ENCODE results near the gene SEMG1.
A peak's percentile ranks its signal among the peaks of the same experiment; 100 is the strongest.

SEMG1 gene, protein sequence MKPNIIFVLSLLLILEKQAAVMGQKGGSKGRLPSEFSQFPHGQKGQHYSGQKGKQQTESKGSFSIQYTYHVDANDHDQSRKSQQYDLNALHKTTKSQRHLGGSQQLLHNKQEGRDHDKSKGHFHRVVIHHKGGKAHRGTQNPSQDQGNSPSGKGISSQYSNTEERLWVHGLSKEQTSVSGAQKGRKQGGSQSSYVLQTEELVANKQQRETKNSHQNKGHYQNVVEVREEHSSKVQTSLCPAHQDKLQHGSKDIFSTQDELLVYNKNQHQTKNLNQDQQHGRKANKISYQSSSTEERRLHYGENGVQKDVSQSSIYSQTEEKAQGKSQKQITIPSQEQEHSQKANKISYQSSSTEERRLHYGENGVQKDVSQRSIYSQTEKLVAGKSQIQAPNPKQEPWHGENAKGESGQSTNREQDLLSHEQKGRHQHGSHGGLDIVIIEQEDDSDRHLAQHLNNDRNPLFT

DNA sequence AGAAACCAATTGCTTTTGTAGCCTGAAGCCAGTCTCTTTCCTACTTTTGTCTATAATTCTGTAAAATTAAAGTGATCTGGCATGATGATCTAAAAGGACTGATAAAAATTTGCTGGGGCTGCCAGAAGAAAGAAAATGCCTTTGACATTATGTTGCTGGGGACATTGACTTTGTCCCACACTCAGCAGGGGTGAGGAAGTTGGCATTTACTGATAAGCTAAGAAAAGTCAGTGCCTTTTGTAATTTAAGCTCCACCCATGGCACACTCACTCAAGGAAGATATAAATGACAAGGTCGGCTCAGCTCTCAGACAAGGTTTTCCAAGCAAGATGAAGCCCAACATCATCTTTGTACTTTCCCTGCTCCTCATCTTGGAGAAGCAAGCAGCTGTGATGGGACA, at the start of gene SEMG1:
Gene SEMG1, plus strand, starts transcription at position 309 of the 400 bp plus-strand sequence. Its CDS starts 21 bp downstream, at position 330.
- no peak for DNase-seq (ENCODE audit: extremely low read depth, low read depth)
- TF ChIP-seq, protein P1, sequence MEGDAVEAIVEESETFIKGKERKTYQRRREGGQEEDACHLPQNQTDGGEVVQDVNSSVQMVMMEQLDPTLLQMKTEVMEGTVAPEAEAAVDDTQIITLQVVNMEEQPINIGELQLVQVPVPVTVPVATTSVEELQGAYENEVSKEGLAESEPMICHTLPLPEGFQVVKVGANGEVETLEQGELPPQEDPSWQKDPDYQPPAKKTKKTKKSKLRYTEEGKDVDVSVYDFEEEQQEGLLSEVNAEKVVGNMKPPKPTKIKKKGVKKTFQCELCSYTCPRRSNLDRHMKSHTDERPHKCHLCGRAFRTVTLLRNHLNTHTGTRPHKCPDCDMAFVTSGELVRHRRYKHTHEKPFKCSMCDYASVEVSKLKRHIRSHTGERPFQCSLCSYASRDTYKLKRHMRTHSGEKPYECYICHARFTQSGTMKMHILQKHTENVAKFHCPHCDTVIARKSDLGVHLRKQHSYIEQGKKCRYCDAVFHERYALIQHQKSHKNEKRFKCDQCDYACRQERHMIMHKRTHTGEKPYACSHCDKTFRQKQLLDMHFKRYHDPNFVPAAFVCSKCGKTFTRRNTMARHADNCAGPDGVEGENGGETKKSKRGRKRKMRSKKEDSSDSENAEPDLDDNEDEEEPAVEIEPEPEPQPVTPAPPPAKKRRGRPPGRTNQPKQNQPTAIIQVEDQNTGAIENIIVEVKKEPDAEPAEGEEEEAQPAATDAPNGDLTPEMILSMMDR (IDR thresholded peaks at IDR 0.05; ENCODE audit: low read depth, low read length, missing control alignments): no peak

DNA sequence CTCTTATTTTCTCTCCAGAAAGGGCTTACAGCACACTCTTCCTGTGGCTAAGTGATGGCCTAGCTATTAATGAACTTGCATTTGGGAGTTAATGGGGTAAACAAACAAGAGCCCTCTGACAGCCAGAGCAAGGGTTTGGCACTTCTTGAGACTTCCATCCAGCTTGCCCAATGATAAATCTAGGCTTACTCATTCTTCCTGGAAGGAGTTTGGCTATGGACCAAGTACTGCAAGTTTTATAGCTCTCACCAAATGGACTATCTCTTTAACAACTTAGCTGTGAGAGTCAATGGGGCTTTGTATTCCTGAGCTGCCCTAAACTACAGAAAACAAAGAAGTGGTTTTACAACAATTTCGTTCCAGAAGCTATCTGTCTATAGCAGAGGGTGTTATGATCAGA, 48.9 kb upstream of the SEMG1 start:
- TF ChIP-seq, protein P1 (IDR thresholded peaks at IDR 0.05; ENCODE audit: low read depth, low read length, missing control alignments): no peak
- no peak overlapping the region for H3K4me3 ChIP-seq (replicated peaks; ENCODE audit: low read depth, low read length)
- peak; percentile 61 for DNase-seq (ENCODE audit: extremely low read depth, low read depth)

More for the DNA sequence above, at the start of gene SEMG1:
- H3K4me3 ChIP-seq (replicated peaks; ENCODE audit: low read depth, low read length): no peak within 1 kb of the TSS

DNA sequence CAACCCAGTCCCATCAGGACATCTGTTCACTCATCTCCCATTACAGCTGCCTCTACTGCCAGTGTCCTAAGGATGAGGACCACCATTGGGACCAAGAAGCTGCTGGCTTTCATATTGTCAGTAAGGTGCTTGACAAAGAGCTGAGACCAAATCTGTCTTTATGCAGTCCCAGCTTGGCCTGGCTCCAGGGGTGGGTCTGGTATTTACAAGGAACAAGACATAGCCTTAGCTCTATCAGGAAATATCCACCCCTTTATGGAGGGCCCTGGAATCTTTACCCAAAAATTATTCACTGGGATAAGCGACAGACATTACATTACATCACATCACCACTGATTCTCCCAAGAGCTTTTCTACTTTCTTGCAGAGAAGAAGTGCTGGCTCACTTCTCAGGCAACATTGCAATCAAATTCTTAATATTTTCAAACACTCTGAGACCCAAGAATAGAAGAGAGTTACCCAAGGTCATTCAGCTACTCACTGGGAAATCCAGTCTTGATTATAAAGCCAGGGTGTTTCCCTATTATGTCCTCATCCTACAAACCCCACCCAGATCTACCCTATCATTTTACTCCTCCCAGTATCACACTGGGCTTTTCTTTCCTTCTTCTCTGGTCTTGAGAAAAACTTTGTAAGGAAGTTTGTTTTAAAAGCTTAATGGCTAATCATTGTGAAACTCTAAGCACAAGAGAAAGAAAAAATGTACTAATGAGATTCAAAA, 43.6 kb upstream of the SEMG1 start:
- TF ChIP-seq, protein P1 (IDR thresholded peaks at IDR 0.05; ENCODE audit: low read depth, low read length, missing control alignments): no peak
- no peak overlapping the region for H3K4me3 ChIP-seq (replicated peaks; ENCODE audit: low read depth, low read length)
- DNase-seq (ENCODE audit: extremely low read depth, low read depth): no peak

DNA sequence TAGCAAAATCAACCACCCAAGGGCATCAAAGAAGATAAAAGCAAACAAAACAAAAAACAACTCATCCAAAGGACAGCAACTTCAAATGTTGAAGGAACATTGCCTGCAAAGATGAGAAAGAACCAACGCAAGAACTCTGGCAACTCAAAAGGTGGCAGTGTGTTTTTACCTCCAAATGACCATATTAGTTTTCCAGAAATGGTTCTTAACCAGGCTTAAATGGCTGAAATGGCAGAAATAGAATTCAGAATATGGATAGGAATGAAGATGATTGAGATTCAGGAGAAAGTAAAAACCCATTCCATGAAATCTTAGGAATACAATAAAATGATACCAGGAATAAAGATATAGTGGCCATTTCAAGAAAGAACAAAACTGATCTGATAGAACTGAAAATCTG, 41.9 kb upstream of the SEMG1 start:
- TF ChIP-seq, protein P1 (IDR thresholded peaks at IDR 0.05; ENCODE audit: low read depth, low read length, missing control alignments): no peak
- DNase-seq (ENCODE audit: extremely low read depth, low read depth): no peak
- no peak overlapping the region for H3K4me3 ChIP-seq (replicated peaks; ENCODE audit: low read depth, low read length)

DNA sequence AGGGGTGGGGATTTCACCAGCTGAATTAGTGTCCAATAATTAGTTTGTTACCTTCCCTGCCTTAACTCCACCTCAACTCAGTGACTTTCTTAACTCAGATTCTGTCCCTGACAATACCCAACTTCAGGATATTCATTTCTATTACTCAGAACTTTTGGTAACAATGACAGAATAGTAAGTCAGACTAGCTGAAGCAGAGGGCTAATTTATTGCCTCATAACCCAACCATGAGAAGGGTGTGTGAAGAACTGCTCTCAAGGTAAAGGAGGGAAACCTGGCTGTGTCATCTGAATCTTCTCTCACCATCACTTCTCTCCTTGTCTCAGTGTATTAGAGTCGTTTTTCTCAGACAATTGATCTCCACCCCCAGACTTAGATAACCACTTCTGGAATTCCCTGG, 33.3 kb upstream of the SEMG1 start:
- no peak overlapping the region for H3K4me3 ChIP-seq (replicated peaks; ENCODE audit: low read depth, low read length)
- TF ChIP-seq, protein P1 (IDR thresholded peaks at IDR 0.05; ENCODE audit: low read depth, low read length, missing control alignments): no peak
- no peak for DNase-seq (ENCODE audit: extremely low read depth, low read depth)

DNA sequence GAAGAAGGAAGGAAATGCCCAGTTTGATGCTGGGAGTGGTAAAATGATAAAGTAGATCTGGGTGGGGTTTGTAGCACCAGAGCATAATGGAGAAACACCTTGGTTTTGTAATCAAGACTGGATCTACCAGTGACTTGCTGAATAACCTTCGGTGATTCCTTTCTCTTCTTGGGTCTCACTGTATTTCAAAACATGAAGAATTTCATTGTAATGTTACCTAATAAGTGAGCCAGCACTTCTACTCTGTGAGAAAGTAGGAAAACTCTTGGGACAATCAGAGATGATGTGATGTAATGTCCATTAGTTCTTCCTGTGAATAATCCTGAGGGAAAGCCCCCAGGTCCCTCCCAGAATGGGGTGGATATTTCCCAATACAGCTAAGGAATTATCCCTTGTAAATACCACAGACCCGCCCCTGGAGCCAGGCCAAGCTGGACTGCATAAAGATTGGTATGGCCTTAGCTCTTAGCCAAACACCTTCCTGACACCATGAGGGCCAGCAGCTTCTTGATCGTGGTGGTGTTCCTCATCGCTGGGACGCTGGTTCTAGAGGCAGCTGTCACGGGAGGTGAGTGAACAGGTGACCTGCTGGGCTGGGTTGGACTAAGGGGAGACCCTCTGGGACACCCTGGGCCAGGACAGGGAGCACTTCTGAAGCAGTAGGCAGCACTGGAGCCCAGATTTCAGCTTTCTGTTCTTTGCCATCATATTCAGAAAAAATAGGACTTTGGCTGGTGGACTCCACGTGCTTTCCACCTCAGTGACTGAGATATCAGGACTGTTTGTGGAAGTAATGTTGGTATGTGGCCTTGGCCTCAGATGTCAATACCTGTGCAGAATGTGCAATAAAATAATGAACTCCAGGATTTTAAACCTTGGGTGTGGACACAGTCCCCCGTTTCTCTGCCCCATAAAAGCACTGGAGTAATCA, 32.1 kb upstream of the SEMG1 start, which contains the start of gene PI3:
Gene PI3, plus strand, starts transcription at position 469 of the 931 bp plus-strand sequence. Its CDS starts 21 bp downstream, at position 490.
- H3K4me3 ChIP-seq (replicated peaks; ENCODE audit: low read depth, low read length): no peak within 1 kb of the TSS
- TF ChIP-seq, protein P1 (IDR thresholded peaks at IDR 0.05; ENCODE audit: low read depth, low read length, missing control alignments): no peak
- DNase-seq (ENCODE audit: extremely low read depth, low read depth): no peak

Measured in HFF-Myc (cell line).